Measurements from ENCODE around the gene COL9A1.

- TF ChIP-seq NR3C1 (IDR thresholded peaks at IDR 0.05) (no peak), CTCF (IDR thresholded peaks at IDR 0.05) (no peak), POLR2A (IDR thresholded peaks at IDR 0.05; ENCODE audit: low read length) (no peak), CEBPB (IDR thresholded peaks at IDR 0.05) (no peak), RAD21 (conservative IDR thresholded peaks at IDR 0.05 in 1 of 2, IDR thresholded peaks at IDR 0.05 in 1 of 2) (no peak), CHD2 (IDR thresholded peaks at IDR 0.05; ENCODE audit: low read length, partially characterized antibody) (no peak), EP300 (IDR thresholded peaks at IDR 0.05) (no peak), HDAC2 (IDR thresholded peaks at IDR 0.05) (no peak)
Observed at GRCh38 chr6:70280400-70280853, 22.5 kb downstream of the COL9A1 start.
